Parathyroid adenoma (tissue), 2 donors: Measurements from ENCODE around the gene ZNF653.

Experiments used
- H2AFZ ChIP-seq: fragments of 300-600 bp; sonication (generic); one replicate; pipeline ENCODE4 v1.7.0; 2017; ENCODE audit warnings: antibody characterized with exemption, mild to moderate bottlenecking
- H3K27ac ChIP-seq: fragments of 300-600 bp; sonication (generic); one replicate; pipeline ENCODE4 v1.7.0; 2017
- H3K27me3 ChIP-seq: fragments of 300-600 bp; sonication (generic); one replicate; pipeline ENCODE4 v1.7.0; 2017; ENCODE audit warnings: low read length; ENCODE audit not compliant: control insufficient read depth, insufficient read depth
- H3K36me3 ChIP-seq: fragments of 300-600 bp; sonication (generic); one replicate; pipeline ENCODE4 v1.7.0; 2017; ENCODE audit warnings: low read length; ENCODE audit not compliant: control insufficient read depth, insufficient read depth
- H3K4me1 ChIP-seq: fragments of 300-600 bp; sonication (generic); one replicate; pipeline ENCODE4 v1.7.0; 2017; ENCODE audit warnings: control low read depth
- H3K4me2 ChIP-seq: fragments of 300-600 bp; sonication (generic); one replicate; pipeline ENCODE4 v1.7.0; 2017; ENCODE audit warnings: low read length
- H3K4me3 ChIP-seq: fragments of 300-600 bp; sonication (generic); one replicate; pipeline ENCODE4 v1.7.0; 2017; ENCODE audit warnings: low read depth, low read length
- H3K79me2 ChIP-seq: fragments of 300-600 bp; sonication (generic); one replicate; pipeline ENCODE4 v1.7.0; 2017; ENCODE audit warnings: control low read depth
- H3K9ac ChIP-seq: fragments of 300-600 bp; sonication (generic); one replicate; pipeline ENCODE4 v1.7.0; 2017; ENCODE audit warnings: mild to moderate bottlenecking
- H3K9me3 ChIP-seq: fragments of 300-600 bp; sonication (generic); one replicate; pipeline ENCODE4 v1.7.0; 2017; ENCODE audit warnings: low read length; ENCODE audit not compliant: control insufficient read depth
- CTCF ChIP-seq: fragments of 300-600 bp; sonication (generic); IDR thresholded peaks from one replicate; pipeline ENCODE4 v1.7.0; 2017; ENCODE audit warnings: antibody characterized with exemption, mild to moderate bottlenecking
- donor health status: primary hyperparathyroidism.

Gene ZNF653

DNA sequence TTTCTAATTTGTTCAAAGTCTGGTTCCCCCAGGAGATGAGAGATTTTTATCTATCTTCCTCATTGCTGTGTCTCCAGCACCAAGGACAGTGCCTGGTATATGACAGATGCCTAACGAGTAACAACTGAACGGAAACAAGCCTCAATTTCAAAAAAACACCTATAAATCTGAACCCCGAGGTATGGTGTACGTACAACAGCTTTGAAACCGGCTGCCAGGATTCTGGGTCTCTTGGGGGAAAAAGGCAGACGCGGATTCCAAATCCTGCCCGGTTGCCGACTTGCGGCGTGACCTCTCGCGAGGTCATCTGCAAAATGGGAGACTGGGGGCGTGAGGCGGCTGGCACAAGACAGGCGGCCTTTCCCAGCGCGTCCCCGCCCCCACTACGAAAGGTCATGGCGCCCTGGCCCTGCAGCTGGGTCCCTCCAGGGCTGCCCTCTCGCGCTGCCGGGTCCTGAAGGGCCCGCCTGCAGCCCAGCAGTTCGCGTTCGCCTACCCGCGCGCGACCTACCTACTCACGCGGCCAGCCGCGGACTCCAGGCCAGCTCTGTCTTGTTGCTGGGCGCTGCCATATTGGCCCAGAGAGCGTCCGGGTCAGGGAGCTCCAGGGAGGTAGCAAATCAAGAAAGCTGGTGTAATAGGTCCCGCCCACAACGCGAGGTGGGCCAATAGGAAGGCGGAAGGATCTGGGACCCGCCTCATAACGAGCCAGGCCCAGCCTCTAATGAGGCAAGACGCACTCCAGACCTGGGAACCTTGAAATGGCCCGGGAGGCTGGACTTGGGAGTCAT, 23.1 kb upstream of the ZNF653 start, which contains the start of gene ECSIT:
Gene ECSIT, minus strand, starts transcription at position 584 of the 791 bp plus-strand sequence. CDS start 9,964 bp downstream, outside the sequence.
- Histone ChIP-seq H3K36me3 (no peaks in the 10 kb centered on the region), H2AFZ (peak within 1 kb of the TSS; percentile 74), H3K9ac (peak within 1 kb of the TSS; percentile 67), H3K9me3 (no peaks in the 10 kb centered on the region), H3K4me1 (peaks cover 5% of the 10 kb centered on the region), H3K79me2 (peaks cover 31% of the 10 kb centered on the region), H3K4me3 (peak within 1 kb of the TSS; percentile 89), H3K4me2 (peak within 1 kb of the TSS; percentile 82), H3K27me3 (no peaks in the 10 kb centered on the region), H3K27ac (peak within 1 kb of the TSS; percentile 93)
- TF ChIP-seq CTCF: no peak

- no peaks in the 10 kb centered on the region for H3K36me3 ChIP-seq
- peaks cover 5% of the 10 kb centered on the region for H3K79me2 ChIP-seq
- no peak for TF ChIP-seq CTCF
- no peaks in the 10 kb centered on the region for H3K27me3 ChIP-seq
- no peak overlapping the region for H3K27ac ChIP-seq
- no peaks in the 10 kb centered on the region for H3K9me3 ChIP-seq
- H2AFZ ChIP-seq: no peak overlapping the region
- no peak overlapping the region for H3K4me3 ChIP-seq
- no peak overlapping the region for H3K9ac ChIP-seq
- H3K4me2 ChIP-seq: no peak overlapping the region
- H3K4me1 ChIP-seq: no peaks in the 10 kb centered on the region
Measured at GRCh38 chr19:11519138-11519537, 13.5 kb upstream of the ZNF653 start.

GRCh38 chr19:11513946-11514345, 8.3 kb upstream of the ZNF653 start:
- no peaks in the 10 kb centered on the region for H3K36me3 ChIP-seq
- peaks cover 2% of the 10 kb centered on the region for H3K79me2 ChIP-seq
- no peaks in the 10 kb centered on the region for H3K9me3 ChIP-seq
- no peak for TF ChIP-seq CTCF
- H3K9ac ChIP-seq: no peak overlapping the region
- H2AFZ ChIP-seq: no peak overlapping the region
- H3K4me2 ChIP-seq: no peak overlapping the region
- no peak overlapping the region for H3K27ac ChIP-seq
- H3K27me3 ChIP-seq: no peaks in the 10 kb centered on the region
- no peak overlapping the region for H3K4me3 ChIP-seq
- no peaks in the 10 kb centered on the region for H3K4me1 ChIP-seq

- H3K9ac ChIP-seq: no peak overlapping the region
Measured at GRCh38 chr19:11510444-11510843, 4.8 kb upstream of the ZNF653 start.

More at GRCh38 chr19:11510444-11510843, 4.8 kb upstream of the ZNF653 start:
- TF ChIP-seq CTCF: no peak
- Histone ChIP-seq H3K9me3 (no peaks in the 10 kb centered on the region), H2AFZ (no peak overlapping the region), H3K27me3 (no peaks in the 10 kb centered on the region), H3K36me3 (no peaks in the 10 kb centered on the region), H3K4me3 (no peak overlapping the region), H3K4me2 (no peak overlapping the region), H3K4me1 (no peaks in the 10 kb centered on the region), H3K27ac (no peak overlapping the region), H3K79me2 (no peaks in the 10 kb centered on the region)
